ENCODE results near the gene TRIM16. TPM values are rescaled to one million over a fixed set of nuclear protein-coding genes. Genes with fewer than 3 reads are reported as not detected.
"Not testable (repeated sequence)": the region's sequence is repeated elsewhere in the genome, so short reads cannot be mapped to it uniquely, and the experiment has no call there.

The TRIM16 gene
- total RNA-seq, 1 donor from 2014 or later, result 25.0 TPM

DNA sequence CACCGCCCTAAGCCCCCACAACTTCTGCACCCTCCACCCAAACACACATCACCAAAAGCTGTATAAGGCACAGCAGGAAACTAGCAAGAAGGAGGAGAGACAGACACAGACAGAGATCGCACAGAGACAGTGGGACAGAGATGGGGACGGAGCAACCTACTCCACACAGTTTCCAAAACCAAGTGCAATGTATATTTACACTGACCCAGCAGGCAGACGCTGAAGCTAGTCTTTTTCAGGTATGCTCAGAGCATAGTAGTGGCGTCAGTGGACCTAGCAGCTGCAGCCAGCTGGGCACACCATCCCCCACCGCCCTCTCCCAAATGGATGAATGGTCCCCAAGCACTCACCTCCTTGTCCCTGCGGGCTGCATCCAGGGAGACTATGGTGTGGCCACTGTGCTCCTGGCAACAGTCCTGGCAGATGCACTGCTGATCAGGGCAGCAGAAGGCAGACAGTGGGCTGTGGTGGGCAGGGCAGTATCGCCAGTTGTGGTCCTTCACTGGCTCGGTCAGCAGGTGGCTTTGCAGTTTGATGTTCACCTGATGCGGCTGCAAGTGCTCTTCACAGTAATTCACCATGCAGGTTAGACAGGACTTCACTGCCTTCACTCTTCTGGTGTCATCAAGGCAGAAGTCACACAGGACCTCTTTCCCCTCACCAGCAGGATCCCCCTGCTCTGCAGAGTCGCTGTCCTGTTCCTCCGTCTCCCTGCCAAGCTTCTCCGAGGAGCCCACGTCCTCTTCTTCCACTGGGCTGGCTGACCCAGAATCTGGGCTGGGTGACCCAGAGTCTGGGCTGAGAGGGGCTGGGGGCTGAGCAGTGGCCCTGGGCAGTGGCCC is 33.1 kb downstream of the TRIM16 start:
- DNase-seq (ENCODE audit: low spot score, unreplicated experiment), result no peak
- Mint-ChIP-seq H3K4me1 (ENCODE audit: low read depth) (peaks cover 37% of the 10 kb centered on the region), H3K27ac (peak overlapping the region; percentile 41), H3K27me3 (no peaks in the 10 kb centered on the region), H3K36me3 (ENCODE audit: insufficient read depth) (peaks cover 1% of the 10 kb centered on the region), H3K4me3 (ENCODE audit: low read depth) (no peak overlapping the region), H3K9me3 (ENCODE audit: low read depth) (no peaks in the 10 kb centered on the region)
- TF ChIP-seq, protein P1, sequence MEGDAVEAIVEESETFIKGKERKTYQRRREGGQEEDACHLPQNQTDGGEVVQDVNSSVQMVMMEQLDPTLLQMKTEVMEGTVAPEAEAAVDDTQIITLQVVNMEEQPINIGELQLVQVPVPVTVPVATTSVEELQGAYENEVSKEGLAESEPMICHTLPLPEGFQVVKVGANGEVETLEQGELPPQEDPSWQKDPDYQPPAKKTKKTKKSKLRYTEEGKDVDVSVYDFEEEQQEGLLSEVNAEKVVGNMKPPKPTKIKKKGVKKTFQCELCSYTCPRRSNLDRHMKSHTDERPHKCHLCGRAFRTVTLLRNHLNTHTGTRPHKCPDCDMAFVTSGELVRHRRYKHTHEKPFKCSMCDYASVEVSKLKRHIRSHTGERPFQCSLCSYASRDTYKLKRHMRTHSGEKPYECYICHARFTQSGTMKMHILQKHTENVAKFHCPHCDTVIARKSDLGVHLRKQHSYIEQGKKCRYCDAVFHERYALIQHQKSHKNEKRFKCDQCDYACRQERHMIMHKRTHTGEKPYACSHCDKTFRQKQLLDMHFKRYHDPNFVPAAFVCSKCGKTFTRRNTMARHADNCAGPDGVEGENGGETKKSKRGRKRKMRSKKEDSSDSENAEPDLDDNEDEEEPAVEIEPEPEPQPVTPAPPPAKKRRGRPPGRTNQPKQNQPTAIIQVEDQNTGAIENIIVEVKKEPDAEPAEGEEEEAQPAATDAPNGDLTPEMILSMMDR (IDR thresholded peaks at IDR 0.05; ENCODE audit: unreplicated experiment), result no peak

DNA sequence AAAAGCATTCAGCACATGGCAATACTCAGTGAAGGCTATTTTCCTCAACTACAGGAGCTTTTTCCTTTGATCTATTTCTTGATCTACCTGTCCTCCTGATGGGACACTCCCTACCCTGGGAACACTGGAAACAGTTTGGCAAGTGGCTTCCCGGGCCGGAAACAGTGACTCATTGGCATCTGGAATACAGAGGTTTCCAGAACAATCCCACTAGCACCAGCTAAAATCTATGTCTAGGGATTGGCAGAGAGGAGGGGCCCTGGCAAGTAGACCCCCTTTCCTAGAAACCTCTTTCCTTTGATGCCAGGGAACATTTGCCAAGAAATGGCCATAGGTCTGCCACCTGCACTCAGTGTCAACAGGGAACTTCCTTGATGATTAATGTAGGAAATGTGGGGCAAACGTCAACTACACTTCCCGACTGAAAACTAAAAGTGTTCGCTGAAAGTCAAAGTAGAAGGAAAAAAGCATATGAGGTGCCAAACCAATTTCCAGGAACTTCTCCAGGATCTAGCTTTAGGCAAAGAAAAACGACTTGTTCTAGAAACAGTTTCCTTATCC is 34.2 kb downstream of the TRIM16 start:
- Mint-ChIP-seq H3K4me1 (ENCODE audit: low read depth) (peaks cover 43% of the 10 kb centered on the region), H3K4me3 (ENCODE audit: low read depth) (no peak overlapping the region), H3K27me3 (no peaks in the 10 kb centered on the region), H3K9me3 (ENCODE audit: low read depth) (no peaks in the 10 kb centered on the region), H3K36me3 (ENCODE audit: insufficient read depth) (peaks cover 1% of the 10 kb centered on the region), H3K27ac (no peak overlapping the region)
- DNase-seq (ENCODE audit: low spot score, unreplicated experiment), result no peak
- TF ChIP-seq, protein P1 (IDR thresholded peaks at IDR 0.05; ENCODE audit: unreplicated experiment), result no peak

DNA sequence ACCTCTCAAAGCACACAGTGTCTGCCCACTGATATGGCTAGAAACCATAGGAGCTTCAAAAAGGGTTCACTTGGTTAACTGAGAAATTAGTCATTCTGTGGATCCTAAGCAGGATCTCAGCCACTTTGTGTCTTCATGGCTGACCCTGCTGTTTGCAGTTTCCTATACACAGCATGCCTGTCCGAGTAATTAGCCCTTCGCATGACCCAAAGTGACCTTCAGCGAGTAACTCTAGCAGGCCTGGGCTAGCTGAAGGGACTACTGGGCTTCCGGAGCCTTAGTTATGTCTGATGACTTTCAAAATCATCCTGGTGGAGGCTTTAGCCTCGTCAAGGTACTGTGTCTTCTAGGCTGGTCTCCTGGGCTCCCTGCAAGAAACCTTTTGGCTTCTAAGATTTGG is 35.7 kb downstream of the TRIM16 start:
- H3K27me3 Mint-ChIP-seq, result no peaks in the 10 kb centered on the region
- no peak for DNase-seq (ENCODE audit: low spot score, unreplicated experiment)
- peaks cover 33% of the 10 kb centered on the region for H3K4me1 Mint-ChIP-seq (ENCODE audit: low read depth)
- no peak overlapping the region for H3K4me3 Mint-ChIP-seq (ENCODE audit: low read depth)
- no peak overlapping the region for H3K27ac Mint-ChIP-seq
- TF ChIP-seq, protein P1 (IDR thresholded peaks at IDR 0.05; ENCODE audit: unreplicated experiment), result no peak
- peaks cover 1% of the 10 kb centered on the region for H3K36me3 Mint-ChIP-seq (ENCODE audit: insufficient read depth)
- no peaks in the 10 kb centered on the region for H3K9me3 Mint-ChIP-seq (ENCODE audit: low read depth)

DNA sequence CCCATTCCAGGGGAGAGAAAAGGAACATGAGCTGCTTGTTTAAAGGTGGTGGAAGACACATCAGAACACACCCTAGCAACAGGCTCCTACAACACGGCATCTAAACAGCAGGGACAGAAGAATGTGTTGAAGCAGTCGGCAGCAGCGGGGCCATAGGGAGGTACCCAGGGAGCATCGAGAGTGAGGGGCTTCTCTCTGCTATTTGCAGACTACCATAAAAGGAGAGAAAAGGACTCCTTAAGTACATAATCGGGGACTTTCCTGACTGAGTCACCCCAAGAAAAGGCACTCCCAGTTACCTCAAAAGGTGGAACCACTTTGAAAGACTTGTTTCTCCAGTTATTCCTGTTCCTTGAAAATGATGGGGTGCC is 38.2 kb downstream of the TRIM16 start:
- Mint-ChIP-seq H3K4me3 (ENCODE audit: low read depth) (peak overlapping the region; percentile 55), H3K27ac (peak overlapping the region; percentile 92), H3K4me1 (ENCODE audit: low read depth) (peaks cover 26% of the 10 kb centered on the region)
- H3K9me3 Mint-ChIP-seq (ENCODE audit: low read depth); DNase-seq (ENCODE audit: low spot score, unreplicated experiment); H3K27me3 Mint-ChIP-seq; H3K36me3 Mint-ChIP-seq (ENCODE audit: insufficient read depth): not testable (repeated sequence)

DNA sequence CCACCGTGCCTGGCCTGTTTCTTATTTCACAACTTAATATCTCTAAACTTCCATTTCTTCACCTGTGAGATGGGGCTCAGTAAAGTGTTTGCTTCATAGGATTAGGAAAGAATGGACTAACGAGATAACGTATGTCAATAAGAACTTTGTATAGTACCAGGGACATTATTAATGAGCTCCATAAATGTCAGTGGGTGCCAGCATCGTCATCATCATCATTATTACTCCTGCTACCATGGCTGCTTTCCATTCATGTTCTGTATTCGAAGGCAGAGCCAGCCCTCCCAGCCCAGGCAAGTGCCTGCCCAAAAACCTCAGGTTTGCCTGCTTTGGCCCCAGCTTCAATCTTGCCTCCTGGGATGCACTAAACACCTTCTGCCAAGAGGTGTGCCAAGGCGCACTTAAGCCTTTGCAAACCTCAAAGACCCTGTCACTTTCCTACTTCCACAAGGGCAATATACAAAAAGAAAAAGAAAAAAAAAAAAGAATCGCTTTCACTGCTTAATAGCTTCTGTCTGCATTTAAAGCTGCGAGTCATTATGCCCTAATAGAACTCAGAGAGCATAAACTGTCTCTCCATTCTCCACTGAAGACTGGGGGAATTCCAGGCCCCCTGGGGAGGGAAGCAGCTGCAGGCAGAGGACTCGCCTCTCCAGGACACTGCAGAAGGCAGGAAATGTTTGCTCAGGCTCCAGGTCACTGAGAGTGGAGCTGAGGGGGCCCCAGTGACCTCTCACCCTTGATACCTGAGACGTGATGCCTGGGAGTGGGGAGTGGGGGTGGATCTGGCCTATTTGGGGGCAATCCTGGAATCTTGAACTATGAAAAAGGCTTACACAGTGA is 38.8 kb downstream of the TRIM16 start:
- Mint-ChIP-seq H3K4me1 (ENCODE audit: low read depth) (peaks cover 22% of the 10 kb centered on the region), H3K27ac (peak overlapping the region; percentile 92), H3K4me3 (ENCODE audit: low read depth) (peak overlapping the region; percentile 55)
- H3K9me3 Mint-ChIP-seq (ENCODE audit: low read depth); H3K27me3 Mint-ChIP-seq; DNase-seq (ENCODE audit: low spot score, unreplicated experiment); H3K36me3 Mint-ChIP-seq (ENCODE audit: insufficient read depth): not testable (repeated sequence)

DNA sequence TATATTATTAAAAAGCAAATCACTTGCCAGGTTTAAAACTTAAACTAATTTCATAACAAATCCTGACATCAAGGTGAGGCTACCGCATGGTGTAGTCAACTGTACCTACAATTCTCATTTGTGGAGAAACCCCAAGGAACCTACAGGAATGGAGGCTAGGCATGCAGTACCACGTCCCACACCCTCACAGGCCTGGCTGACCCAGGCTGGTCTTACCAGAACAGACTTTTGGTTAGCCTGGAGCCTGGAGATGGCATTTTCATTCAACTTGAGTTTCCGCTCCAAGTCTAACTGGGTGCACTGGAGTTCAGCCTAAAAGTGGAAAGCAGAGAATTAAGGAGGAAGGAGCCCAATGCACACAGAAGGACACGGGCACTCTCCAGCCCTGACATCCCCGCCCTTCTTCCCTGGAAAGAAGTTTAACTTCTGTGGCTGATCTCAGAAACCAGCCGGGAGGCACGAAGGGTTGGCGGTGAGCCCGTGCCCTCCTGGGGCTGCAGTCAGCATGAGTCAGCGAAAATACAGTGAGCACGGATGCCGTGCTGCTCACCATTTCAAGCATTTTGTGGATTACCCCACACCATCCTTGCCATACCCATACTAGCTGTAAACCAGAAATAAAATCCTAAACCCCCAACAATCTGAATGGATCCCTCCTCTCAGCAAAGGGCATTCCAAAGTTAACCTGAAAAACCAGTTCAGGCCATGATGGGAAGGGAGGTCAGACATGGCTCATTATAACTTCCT is 41.4 kb downstream of the TRIM16 start:
- H3K27ac Mint-ChIP-seq; H3K4me3 Mint-ChIP-seq (ENCODE audit: low read depth); H3K36me3 Mint-ChIP-seq (ENCODE audit: insufficient read depth); H3K9me3 Mint-ChIP-seq (ENCODE audit: low read depth); DNase-seq (ENCODE audit: low spot score, unreplicated experiment); H3K27me3 Mint-ChIP-seq: not testable (repeated sequence)
- peaks cover 16% of the 10 kb centered on the region for H3K4me1 Mint-ChIP-seq (ENCODE audit: low read depth)

DNA sequence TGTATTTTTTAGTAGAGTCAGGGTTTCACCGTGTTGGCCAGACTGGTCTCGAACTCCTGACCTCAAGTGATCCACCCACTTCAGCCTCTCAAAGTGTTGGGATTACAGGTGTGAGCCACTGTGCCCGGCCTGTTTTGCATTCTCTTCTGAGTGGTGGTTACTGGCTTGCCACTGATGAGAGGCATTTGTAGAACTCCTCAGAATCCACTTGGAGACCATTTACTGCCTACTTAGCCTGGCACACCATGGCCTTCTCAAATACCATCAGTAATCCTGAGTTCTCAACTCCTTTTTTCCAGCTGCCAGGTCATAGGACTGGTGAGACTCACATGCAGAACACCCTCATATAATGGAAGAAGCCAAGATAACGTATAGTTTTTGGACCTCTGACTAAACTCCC is 42.1 kb downstream of the TRIM16 start:
- not testable (repeated sequence) for H3K27me3 Mint-ChIP-seq; H3K27ac Mint-ChIP-seq; DNase-seq (ENCODE audit: low spot score, unreplicated experiment); H3K9me3 Mint-ChIP-seq (ENCODE audit: low read depth); H3K36me3 Mint-ChIP-seq (ENCODE audit: insufficient read depth); H3K4me3 Mint-ChIP-seq (ENCODE audit: low read depth)
- peaks cover 14% of the 10 kb centered on the region for H3K4me1 Mint-ChIP-seq (ENCODE audit: low read depth)

DNA sequence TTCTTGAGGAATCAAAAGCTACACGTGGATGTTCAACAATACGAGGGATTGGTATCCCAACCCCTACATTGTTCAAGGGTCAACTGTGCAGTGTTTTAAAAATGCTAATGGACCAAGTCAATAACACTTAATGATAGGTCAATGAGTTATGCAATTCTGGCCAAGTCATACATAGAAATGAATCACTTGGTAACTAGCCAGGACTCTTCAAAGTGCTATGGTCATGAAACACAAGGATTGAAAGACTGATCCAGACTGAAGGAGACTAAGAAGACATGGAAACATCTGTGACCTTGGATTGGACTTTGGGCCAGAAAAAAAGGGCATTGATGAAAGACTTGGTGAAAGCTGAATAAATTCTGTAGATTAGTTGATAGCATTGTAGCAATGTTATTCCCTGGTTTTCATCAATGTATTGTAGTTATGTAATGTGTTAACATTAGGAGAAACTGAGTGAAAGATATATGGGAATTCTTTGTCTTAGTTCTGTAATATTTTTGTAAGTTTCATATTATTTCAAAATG is 53.1 kb downstream of the TRIM16 start:
- not testable (repeated sequence) for H3K4me3 Mint-ChIP-seq (ENCODE audit: low read depth); H3K4me1 Mint-ChIP-seq (ENCODE audit: low read depth); DNase-seq (ENCODE audit: low spot score, unreplicated experiment); H3K9me3 Mint-ChIP-seq (ENCODE audit: low read depth); H3K27me3 Mint-ChIP-seq; H3K27ac Mint-ChIP-seq
- H3K36me3 Mint-ChIP-seq (ENCODE audit: insufficient read depth), result peaks cover 13% of the 10 kb centered on the region

DNA sequence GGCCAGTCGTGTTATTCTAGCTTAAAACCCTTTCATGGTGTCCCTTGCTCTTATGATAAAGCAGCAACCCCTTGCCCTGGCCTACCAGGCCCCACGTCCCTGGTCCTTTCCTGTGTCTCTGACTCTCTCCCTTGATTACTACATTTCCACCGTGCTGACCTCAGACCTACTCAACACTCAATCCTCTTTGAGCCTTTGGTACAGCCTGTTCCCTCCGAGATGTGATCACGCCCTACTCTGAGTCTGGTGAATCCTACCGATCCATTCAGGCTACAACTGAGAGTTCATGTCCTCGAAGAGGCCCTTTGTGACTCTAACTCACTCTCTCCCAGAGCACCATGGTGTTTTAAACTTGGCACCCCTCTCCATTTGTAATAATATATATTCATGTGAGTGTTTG is 54.1 kb downstream of the TRIM16 start:
- peaks cover 10% of the 10 kb centered on the region for H3K36me3 Mint-ChIP-seq (ENCODE audit: insufficient read depth)
- H3K4me1 Mint-ChIP-seq (ENCODE audit: low read depth); H3K9me3 Mint-ChIP-seq (ENCODE audit: low read depth); H3K27ac Mint-ChIP-seq; H3K4me3 Mint-ChIP-seq (ENCODE audit: low read depth); DNase-seq (ENCODE audit: low spot score, unreplicated experiment); H3K27me3 Mint-ChIP-seq: not testable (repeated sequence)
